Caco-2 (cell line): Measurements from ENCODE around the gene STRC. TPM values are rescaled to one million over a fixed set of nuclear protein-coding genes. Genes with fewer than 3 reads are reported as not detected.
"Not testable (repeated sequence)": the region's sequence is repeated elsewhere in the genome, so short reads cannot be mapped to it uniquely, and the experiment has no call there.

Experiments
- BruUV-seq: library from RNA; stranded (reverse); fragments of 400-500 nt; replicated peaks from 2 replicates; lab custom pipeline; 2021; lab: Mats Ljungman, UMichigan
- CTCF ChIA-PET: fragments of 300-600 bp; sonication (Branson Sonifier 250); formaldehyde crosslinking; loops from one replicate; lab custom pipeline; 2022; ENCODE audit warnings: antibody characterized with exemption; lab: Charles Lee
- POLR2A ChIA-PET: fragments of 300-600 bp; sonication (Branson Sonifier 250); formaldehyde crosslinking; loops from one replicate; lab custom pipeline; 2022; ENCODE audit warnings: antibody characterized with exemption; lab: Charles Lee
- DNase-seq, 2 experiments: peaks; one replicate each; pipeline versions ENCODE4 v3.0.0 to v3.0.0-alpha.2; 2020 to 2022
- H3K27me3 ChIP-seq: replicated peaks from 2 replicates; pipeline ENCODE4 v1.6.0; 2011; ENCODE audit warnings: low read length; ENCODE audit not compliant: control insufficient read depth, insufficient read depth
- H3K36me3 ChIP-seq: 2 replicates; pipeline ENCODE4 v1.5.1; 2011; ENCODE audit warnings: low read length; ENCODE audit not compliant: control insufficient read depth, insufficient read depth
- H3K4me1 ChIP-seq: fragments of 250-450 bp; sonication (Bioruptor Pico); 2 replicates; pipeline ENCODE4 v1.5.1; 2020; ENCODE audit warnings: mild to moderate bottlenecking
- H3K4me3 ChIP-seq: 2 replicates; pipeline ENCODE4 v1.5.1; 2011; ENCODE audit warnings: low read depth, mild to moderate bottlenecking, control low read depth, low read length
- H3K9me3 ChIP-seq: fragments of 250-450 bp; sonication (Bioruptor Pico); 2 replicates; pipeline ENCODE4 v1.5.1; 2020; ENCODE audit warnings: mild to moderate bottlenecking, moderate library complexity
- H3K27ac Mint-ChIP-seq: one replicate; pipeline ENCODE4 v1.8.0; 2022; ENCODE audit warnings: mixed read lengths; ENCODE audit not compliant: unreplicated experiment
- H3K27me3 Mint-ChIP-seq: one replicate; pipeline ENCODE4 v1.8.0; 2022; ENCODE audit warnings: mixed read lengths; ENCODE audit not compliant: insufficient read depth, unreplicated experiment
- H3K36me3 Mint-ChIP-seq: one replicate; pipeline ENCODE4 v1.8.0; 2022; ENCODE audit warnings: mild to moderate bottlenecking, mixed read lengths; ENCODE audit not compliant: insufficient read depth, unreplicated experiment
- H3K4me1 Mint-ChIP-seq: one replicate; pipeline ENCODE4 v1.8.0; 2022; ENCODE audit warnings: low read depth, mixed read lengths; ENCODE audit not compliant: unreplicated experiment
- H3K4me3 Mint-ChIP-seq: one replicate; pipeline ENCODE4 v1.8.0; 2022; ENCODE audit warnings: mild to moderate bottlenecking, moderate library complexity, mixed read lengths; ENCODE audit not compliant: unreplicated experiment
- H3K9me3 Mint-ChIP-seq: one replicate; pipeline ENCODE4 v1.8.0; 2022; ENCODE audit warnings: mixed read lengths; ENCODE audit not compliant: unreplicated experiment
- intact Hi-C: fragments of 100-400 bp; cut with micrococcal nuclease; formaldehyde crosslinking; loops from one replicate; pipeline ENCODE4 v1.10.0; 2022; ENCODE audit not compliant: unreplicated experiment
- total RNA-seq: library from RNA; stranded (reverse); gene quantifications from 2 replicates; pipeline ENCODE4 v1.2.3, GENCODE V29; 2022
- TF ChIP-seq, protein P1 (sequence below), 2 experiments: fragments of 200-600 bp in 1 of 2; IDR thresholded peaks; 1 replicate in 1 of 2; 2 replicates in 1 of 2; pipeline versions ENCODE4 v1.5.1 to v1.8.0; 2011 to 2022; ENCODE audit warnings: antibody characterized with exemption in 1 of 2, control low read depth in 1 of 2, inconsistent platforms in 1 of 2, low read depth in 1 of 2, low read length in 1 of 2, mild to moderate bottlenecking in 1 of 2, moderate library complexity in 1 of 2; ENCODE audit not compliant: insufficient read depth in 1 of 2, severe bottlenecking in 1 of 2, unreplicated experiment in 1 of 2

STRC gene
- total RNA-seq, 1 experiment from 2014 or later: 0.07 TPM

DNA sequence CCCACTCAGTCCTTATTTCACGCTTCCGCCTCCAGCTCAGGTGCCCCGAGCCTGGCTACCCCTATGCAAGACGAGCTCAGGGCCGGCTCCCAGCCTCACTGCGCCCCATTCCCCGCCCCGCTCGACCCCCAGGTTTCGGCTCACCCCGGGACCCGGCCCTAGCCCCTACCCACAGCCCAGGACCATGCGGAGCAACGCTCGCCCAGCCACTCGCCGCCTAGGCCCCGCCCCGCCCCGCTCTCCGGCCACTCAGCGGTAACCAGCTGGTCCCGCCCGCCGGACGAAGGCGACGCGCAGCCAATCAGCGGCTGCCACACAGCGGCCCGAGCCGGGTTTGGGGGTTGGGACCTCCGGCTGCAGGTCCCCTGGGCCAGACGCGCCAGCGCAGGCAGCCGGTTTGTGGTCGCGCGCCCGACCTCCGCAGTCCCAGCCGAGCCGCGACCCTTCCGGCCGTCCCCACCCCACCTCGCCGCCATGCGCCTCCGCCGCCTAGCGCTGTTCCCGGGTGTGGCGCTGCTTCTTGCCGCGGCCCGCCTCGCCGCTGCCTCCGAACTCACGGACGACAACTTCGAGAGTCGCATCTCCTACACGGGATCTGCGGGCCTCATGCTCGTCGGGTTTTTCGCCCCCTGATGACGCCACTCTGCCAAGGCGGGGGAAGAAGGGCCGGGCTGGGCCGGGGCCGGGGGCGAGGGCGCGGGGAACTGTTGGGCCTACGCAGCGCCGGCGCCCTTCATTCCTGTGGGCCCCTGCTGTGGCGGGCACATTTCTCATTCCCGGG, 30.2 kb upstream of the STRC start, which contains the start of gene CATSPER2:
CATSPER2 (minus strand) TSS at position 196 of the 781 bp plus-strand sequence. CDS start 783 bp downstream, outside the sequence.
- POLR2A ChIA-PET: no interaction called here
- H3K27me3 ChIP-seq: no peaks in the 10 kb centered on the region
- H3K4me1 ChIP-seq: no peaks in the 10 kb centered on the region
- intact Hi-C loops: no loop called here
- Mint-ChIP-seq H3K4me3 (no peak within 1 kb of the TSS), H3K4me1 (no peaks in the 10 kb centered on the region), H3K27ac (no peak within 1 kb of the TSS), H3K27me3 (no peaks in the 10 kb centered on the region), H3K36me3 (no peaks in the 10 kb centered on the region), H3K9me3 (no peaks in the 10 kb centered on the region)
- CTCF ChIA-PET: no interaction called here
- H3K36me3 ChIP-seq: no peaks in the 10 kb centered on the region
- DNase-seq: no peak
- H3K4me3 ChIP-seq: no peak within 1 kb of the TSS
- BruUV-seq: no TSS peak
- H3K9me3 ChIP-seq: no peaks in the 10 kb centered on the region
- TF ChIP-seq, protein P1, sequence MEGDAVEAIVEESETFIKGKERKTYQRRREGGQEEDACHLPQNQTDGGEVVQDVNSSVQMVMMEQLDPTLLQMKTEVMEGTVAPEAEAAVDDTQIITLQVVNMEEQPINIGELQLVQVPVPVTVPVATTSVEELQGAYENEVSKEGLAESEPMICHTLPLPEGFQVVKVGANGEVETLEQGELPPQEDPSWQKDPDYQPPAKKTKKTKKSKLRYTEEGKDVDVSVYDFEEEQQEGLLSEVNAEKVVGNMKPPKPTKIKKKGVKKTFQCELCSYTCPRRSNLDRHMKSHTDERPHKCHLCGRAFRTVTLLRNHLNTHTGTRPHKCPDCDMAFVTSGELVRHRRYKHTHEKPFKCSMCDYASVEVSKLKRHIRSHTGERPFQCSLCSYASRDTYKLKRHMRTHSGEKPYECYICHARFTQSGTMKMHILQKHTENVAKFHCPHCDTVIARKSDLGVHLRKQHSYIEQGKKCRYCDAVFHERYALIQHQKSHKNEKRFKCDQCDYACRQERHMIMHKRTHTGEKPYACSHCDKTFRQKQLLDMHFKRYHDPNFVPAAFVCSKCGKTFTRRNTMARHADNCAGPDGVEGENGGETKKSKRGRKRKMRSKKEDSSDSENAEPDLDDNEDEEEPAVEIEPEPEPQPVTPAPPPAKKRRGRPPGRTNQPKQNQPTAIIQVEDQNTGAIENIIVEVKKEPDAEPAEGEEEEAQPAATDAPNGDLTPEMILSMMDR (IDR thresholded peaks at IDR 0.05; ENCODE audit: insufficient read depth in 1 of 2, low read depth in 1 of 2, low read length in 1 of 2, severe bottlenecking in 1 of 2, unreplicated experiment in 1 of 2): no peak

DNA sequence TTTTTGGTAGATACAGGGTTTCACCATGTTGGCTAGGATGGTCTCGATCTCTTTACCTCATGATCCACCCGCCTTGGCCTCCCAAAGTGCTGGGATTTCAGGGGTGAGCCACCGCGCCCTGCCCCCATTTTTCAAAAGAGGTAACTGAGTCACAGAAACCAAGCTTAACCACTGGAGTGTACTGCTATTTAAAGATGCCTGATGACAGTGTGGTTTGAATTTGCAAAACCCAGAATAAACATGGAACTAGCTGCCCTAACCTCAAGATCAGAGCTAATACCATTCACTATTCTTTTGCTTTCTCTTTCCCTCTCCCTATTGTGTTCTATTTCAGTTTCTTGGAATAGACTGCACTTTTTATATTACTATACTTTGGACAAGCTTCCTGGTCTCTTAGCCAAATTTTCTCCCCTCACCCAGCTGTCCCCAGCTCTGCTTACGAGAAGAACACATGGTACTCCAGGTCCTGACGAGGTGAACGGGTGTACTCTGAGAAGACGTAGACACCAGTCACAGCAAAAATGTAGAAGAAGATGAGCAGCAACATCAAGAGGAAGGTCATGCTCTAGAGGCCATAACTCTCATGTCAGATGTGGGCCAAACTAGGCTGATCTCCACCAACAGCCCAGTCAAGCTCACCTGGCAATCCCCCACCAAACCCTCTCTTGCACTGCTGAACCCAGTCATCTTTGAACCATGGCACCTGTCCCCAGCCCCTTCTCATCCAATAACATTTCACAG, 20.0 kb upstream of the STRC start:
- POLR2A ChIA-PET, H3K36me3 Mint-ChIP-seq, intact Hi-C loops, CTCF ChIA-PET, H3K4me3 Mint-ChIP-seq, H3K27me3 ChIP-seq, H3K4me1 Mint-ChIP-seq, H3K27ac Mint-ChIP-seq, H3K9me3 Mint-ChIP-seq, H3K4me1 ChIP-seq, H3K4me3 ChIP-seq, H3K9me3 ChIP-seq, DNase-seq, H3K36me3 ChIP-seq, BruUV-seq, H3K27me3 Mint-ChIP-seq: not testable (repeated sequence)

DNA sequence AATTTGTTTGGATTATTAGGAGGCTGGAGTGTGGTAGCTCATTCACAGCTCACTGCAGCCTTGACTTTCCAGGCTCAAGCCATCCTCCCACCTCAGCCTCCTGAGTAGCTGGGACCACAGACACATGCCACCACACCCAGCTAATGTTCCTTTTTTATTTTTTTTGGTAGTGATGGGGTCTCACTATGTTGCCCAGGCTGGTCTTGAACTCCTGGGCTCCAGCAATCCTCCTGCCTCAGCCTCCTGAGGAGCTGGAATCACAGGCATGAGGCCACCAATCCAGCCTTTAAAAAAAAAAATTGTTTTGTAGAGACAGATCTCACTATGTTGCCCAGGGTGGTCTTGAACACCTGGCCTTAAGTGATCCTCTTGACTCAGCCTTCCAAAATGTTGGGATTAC, 8.3 kb upstream of the STRC start:
- CTCF ChIA-PET, H3K27me3 ChIP-seq, H3K9me3 ChIP-seq, H3K27ac Mint-ChIP-seq, BruUV-seq, DNase-seq, H3K4me3 ChIP-seq, H3K4me1 Mint-ChIP-seq, intact Hi-C loops, H3K4me1 ChIP-seq, H3K36me3 ChIP-seq, POLR2A ChIA-PET, H3K4me3 Mint-ChIP-seq, H3K27me3 Mint-ChIP-seq, H3K36me3 Mint-ChIP-seq, H3K9me3 Mint-ChIP-seq: not testable (repeated sequence)

DNA sequence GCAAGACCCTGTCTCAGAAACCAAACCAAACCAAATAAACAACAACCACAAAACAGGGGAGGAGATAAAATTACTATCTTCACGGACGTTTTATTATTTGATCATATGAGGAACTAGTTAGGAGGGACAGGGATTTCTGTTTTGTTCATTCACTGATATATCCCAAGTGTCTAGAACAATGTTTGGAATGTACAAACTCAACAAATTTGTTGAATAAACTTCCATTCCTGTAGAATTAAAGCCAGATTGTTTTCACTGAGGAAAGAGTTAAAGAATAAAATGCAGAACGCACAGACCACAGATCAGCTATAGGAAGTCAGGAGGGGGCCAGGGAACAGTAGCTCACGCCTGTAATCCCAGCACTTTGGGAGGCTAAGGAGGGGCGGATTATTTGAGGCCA, 6.5 kb upstream of the STRC start:
- intact Hi-C loops: no loop called here
- H3K4me3 Mint-ChIP-seq: no peak overlapping the region
- no peak overlapping the region for H3K27ac Mint-ChIP-seq
- no peaks in the 10 kb centered on the region for H3K36me3 Mint-ChIP-seq
- no peaks in the 10 kb centered on the region for H3K9me3 ChIP-seq
- H3K4me1 Mint-ChIP-seq: no peaks in the 10 kb centered on the region
- H3K4me3 ChIP-seq: no peak overlapping the region
- TF ChIP-seq, protein P1 (IDR thresholded peaks at IDR 0.05; ENCODE audit: insufficient read depth in 1 of 2, low read depth in 1 of 2, low read length in 1 of 2, severe bottlenecking in 1 of 2, unreplicated experiment in 1 of 2): no peak
- H3K4me1 ChIP-seq: no peaks in the 10 kb centered on the region
- H3K27me3 ChIP-seq: no peaks in the 10 kb centered on the region
- no peaks in the 10 kb centered on the region for H3K9me3 Mint-ChIP-seq
- H3K27me3 Mint-ChIP-seq: peaks cover 5% of the 10 kb centered on the region
- ChIA-PET POLR2A (no interaction called here), CTCF (interaction anchor here (0.6 kb wide), 1 partner anchor 118 kb away, joined by 7 read pairs; no protein-coding TSS in a partner anchor)
- BruUV-seq: no TSS peak
- DNase-seq: no peak
- H3K36me3 ChIP-seq: no peaks in the 10 kb centered on the region

DNA sequence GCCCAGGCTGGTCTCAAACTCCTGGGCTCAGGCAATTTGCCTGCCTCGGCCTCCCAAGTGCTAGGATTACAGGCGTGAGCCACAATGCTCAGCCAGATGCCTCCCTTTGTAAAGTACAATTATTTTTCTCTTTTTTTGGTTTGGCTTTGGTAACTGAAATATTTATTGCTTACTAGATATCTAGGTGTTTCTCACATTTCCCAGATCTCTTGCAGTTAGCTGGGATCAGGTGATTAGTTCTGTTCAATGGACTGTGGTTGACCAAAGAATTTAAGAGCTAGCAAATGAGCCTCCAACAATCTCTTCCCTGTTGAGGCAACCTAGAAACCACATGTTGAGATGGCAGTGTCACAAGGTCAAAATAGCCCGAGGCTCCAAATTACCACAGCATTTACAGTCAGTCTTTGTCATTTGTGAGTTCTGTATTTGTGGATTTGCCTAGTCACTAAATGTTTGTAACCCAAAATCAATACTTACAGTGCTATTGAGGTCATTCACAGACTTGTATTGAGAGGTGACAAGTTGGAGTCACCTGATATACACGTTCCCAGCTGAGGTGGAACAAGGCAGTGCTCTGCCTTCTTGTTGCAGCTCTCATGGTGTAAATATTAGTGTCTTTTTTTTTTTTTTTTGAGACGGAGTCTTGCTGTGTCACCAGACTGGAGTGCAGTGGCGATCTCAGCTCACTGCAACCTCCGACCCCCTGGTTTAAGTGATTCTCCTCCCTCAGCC, 3.6 kb upstream of the STRC start:
- H3K27me3 ChIP-seq, DNase-seq, H3K4me3 ChIP-seq, CTCF ChIA-PET, H3K4me1 Mint-ChIP-seq, intact Hi-C loops, H3K4me3 Mint-ChIP-seq, H3K9me3 Mint-ChIP-seq, H3K36me3 Mint-ChIP-seq, H3K27ac Mint-ChIP-seq, POLR2A ChIA-PET, H3K36me3 ChIP-seq, H3K27me3 Mint-ChIP-seq, BruUV-seq, H3K9me3 ChIP-seq, H3K4me1 ChIP-seq: not testable (repeated sequence)
